T-helper 17 cell (primary cell): ENCODE data around the gene ADAMTSL1. TPM values are rescaled to one million over a fixed set of nuclear protein-coding genes. Genes with fewer than 3 reads are reported as not detected.

ENCODE experiments used
- ATAC-seq: fragments of 150-1000 bp; cut with Tn5 transposase; 2 replicates; pipeline ENCODE4 v1.10.0; 2021; ENCODE audit warnings: mild to moderate bottlenecking, moderate library complexity
- DNase-seq, 3 donors: peaks; one replicate each; pipeline versions ENCODE4 v3.0.0 to v3.0.0-alpha.2; 2020 to 2021
- H3K9me3 ChIP-seq: one replicate; pipeline ENCODE4 v1.7.0; 2013; ENCODE audit warnings: low read length, mild to moderate bottlenecking; ENCODE audit not compliant: control insufficient read depth, poor library complexity, severe bottlenecking
- H3K27ac Mint-ChIP-seq: one replicate; pipeline ENCODE4 v1.8.0; 2022; ENCODE audit warnings: mild to moderate bottlenecking, moderate library complexity, mixed read lengths
- H3K27me3 Mint-ChIP-seq: one replicate; pipeline ENCODE4 v1.8.0; 2022; ENCODE audit warnings: mixed read lengths
- H3K36me3 Mint-ChIP-seq: one replicate; pipeline ENCODE4 v1.8.0; 2022; ENCODE audit warnings: low read depth, mixed read lengths
- H3K4me1 Mint-ChIP-seq: one replicate; pipeline ENCODE4 v1.8.0; 2022; ENCODE audit warnings: mild to moderate bottlenecking, mixed read lengths
- H3K4me3 Mint-ChIP-seq: one replicate; pipeline ENCODE4 v1.8.0; 2022; ENCODE audit warnings: mild to moderate bottlenecking, moderate library complexity, mixed read lengths
- total RNA-seq, 4 donors: library from RNA in 2 of 4; stranded (reverse) in 2 of 4; gene quantifications; one replicate each; pipeline ENCODE4 v1.2.3 and lab custom pipeline; 2022 to 2026

ADAMTSL1 gene
- total RNA-seq, 2 donors from 2014 or later = not detected

- Mint-ChIP-seq H3K27ac (no peak overlapping the region), H3K27me3 (peaks cover 17% of the 10 kb centered on the region), H3K36me3 (no peaks in the 10 kb centered on the region), H3K4me1 (no peaks in the 10 kb centered on the region), H3K4me3 (no peak overlapping the region)
- no peaks in the 10 kb centered on the region for H3K9me3 ChIP-seq
- no peak for DNase-seq
- no peak for ATAC-seq
Measured at GRCh38 chr9:18771011-18771410, 297.1 kb downstream of the ADAMTSL1 start.

DNA sequence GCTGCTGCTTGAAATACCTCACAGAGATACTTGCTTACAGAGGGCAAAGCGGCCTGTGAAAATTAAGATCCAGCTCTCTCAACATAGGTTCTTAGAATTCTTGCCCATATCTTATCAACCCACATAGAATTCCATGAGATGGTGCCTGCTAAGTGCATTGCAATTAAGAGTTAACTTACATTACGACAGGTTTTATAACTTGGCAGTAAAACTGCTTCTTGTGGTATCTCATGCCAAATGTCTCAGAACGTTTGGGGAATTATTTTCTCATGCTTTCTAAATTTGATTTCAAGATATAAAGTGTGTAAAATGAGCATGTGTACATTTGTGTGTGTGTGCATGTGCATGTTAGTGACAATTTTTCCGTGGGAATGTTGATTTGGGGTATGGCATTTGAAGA is 297.8 kb downstream of the ADAMTSL1 start:
- ATAC-seq (no peak), DNase-seq (no peak)
- Mint-ChIP-seq H3K4me3 (no peak overlapping the region), H3K27me3 (peaks cover 16% of the 10 kb centered on the region), H3K27ac (no peak overlapping the region), H3K4me1 (no peaks in the 10 kb centered on the region), H3K36me3 (no peaks in the 10 kb centered on the region)
- no peaks in the 10 kb centered on the region for H3K9me3 ChIP-seq

- H3K27me3 Mint-ChIP-seq = peaks cover 40% of the 10 kb centered on the region
- ATAC-seq = no peak
- H3K36me3 Mint-ChIP-seq = no peaks in the 10 kb centered on the region
- no peak overlapping the region for H3K4me3 Mint-ChIP-seq
- no peaks in the 10 kb centered on the region for H3K9me3 ChIP-seq
- H3K4me1 Mint-ChIP-seq = no peaks in the 10 kb centered on the region
- DNase-seq = no peak
- H3K27ac Mint-ChIP-seq = no peak overlapping the region
Measured at GRCh38 chr9:18775241-18775640, 301.3 kb downstream of the ADAMTSL1 start.

DNA sequence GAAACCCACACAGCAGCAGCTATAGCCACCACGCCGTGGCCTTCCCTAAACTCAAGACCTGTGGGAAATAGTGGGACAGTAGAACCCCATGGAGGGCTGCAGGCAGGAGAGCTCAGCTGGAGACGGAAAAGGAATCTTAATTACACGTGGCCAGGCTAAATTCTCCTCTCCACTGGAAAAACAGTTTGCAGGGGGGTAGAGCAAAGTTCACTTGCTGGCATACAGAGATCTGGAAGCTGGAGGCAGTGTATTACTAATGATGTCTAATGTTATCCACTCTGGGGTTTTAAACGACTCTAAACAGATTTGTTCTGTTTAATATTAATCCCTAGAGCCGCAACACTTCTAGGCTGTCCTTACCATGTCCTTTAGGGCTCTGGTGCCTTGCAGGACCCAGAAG is 302.0 kb downstream of the ADAMTSL1 start:
- H3K36me3 Mint-ChIP-seq = no peaks in the 10 kb centered on the region
- ATAC-seq (no peak), DNase-seq (no peak)
- no peaks in the 10 kb centered on the region for H3K9me3 ChIP-seq
- peaks cover 37% of the 10 kb centered on the region for H3K27me3 Mint-ChIP-seq
- H3K4me1 Mint-ChIP-seq = no peaks in the 10 kb centered on the region
- H3K4me3 Mint-ChIP-seq = no peak overlapping the region
- no peak overlapping the region for H3K27ac Mint-ChIP-seq

DNA sequence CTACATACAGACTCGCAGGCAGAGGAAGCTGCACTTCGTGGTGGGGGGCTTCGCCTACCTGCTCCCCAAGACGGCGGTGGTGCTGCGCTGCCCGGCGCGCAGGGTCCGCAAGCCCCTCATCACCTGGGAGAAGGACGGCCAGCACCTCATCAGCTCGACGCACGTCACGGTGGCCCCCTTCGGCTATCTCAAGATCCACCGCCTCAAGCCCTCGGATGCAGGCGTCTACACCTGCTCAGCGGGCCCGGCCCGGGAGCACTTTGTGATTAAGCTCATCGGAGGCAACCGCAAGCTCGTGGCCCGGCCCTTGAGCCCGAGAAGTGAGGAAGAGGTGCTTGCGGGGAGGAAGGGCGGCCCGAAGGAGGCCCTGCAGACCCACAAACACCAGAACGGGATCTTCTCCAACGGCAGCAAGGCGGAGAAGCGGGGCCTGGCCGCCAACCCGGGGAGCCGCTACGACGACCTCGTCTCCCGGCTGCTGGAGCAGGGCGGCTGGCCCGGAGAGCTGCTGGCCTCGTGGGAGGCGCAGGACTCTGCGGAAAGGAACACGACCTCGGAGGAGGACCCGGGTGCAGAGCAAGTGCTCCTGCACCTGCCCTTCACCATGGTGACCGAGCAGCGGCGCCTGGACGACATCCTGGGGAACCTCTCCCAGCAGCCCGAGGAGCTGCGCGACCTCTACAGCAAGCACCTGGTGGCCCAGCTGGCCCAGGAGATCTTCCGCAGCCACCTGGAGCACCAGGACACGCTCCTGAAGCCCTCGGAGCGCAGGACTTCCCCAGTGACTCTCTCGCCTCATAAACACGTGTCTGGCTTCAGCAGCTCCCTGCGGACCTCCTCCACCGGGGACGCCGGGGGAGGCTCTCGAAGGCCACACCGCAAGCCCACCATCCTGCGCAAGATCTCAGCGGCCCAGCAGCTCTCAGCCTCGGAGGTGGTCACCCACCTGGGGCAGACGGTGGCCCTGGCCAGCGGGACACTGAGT is 303.2 kb downstream of the ADAMTSL1 start:
- no peaks in the 10 kb centered on the region for H3K4me1 Mint-ChIP-seq
- peaks cover 40% of the 10 kb centered on the region for H3K27me3 Mint-ChIP-seq
- no peak overlapping the region for H3K4me3 Mint-ChIP-seq
- DNase-seq (no peak), ATAC-seq (no peak)
- no peaks in the 10 kb centered on the region for H3K9me3 ChIP-seq
- no peak overlapping the region for H3K27ac Mint-ChIP-seq
- H3K36me3 Mint-ChIP-seq = no peaks in the 10 kb centered on the region

GRCh38 chr9:18778147-18778546 is 304.2 kb downstream of the ADAMTSL1 start:
- DNase-seq (no peak), ATAC-seq (no peak)
- no peaks in the 10 kb centered on the region for H3K9me3 ChIP-seq
- H3K27me3 Mint-ChIP-seq = peaks cover 46% of the 10 kb centered on the region
- H3K4me3 Mint-ChIP-seq = no peak overlapping the region
- no peaks in the 10 kb centered on the region for H3K36me3 Mint-ChIP-seq
- no peaks in the 10 kb centered on the region for H3K4me1 Mint-ChIP-seq
- H3K27ac Mint-ChIP-seq = no peak overlapping the region

GRCh38 chr9:18778846-18779245 is 304.9 kb downstream of the ADAMTSL1 start:
- H3K4me3 Mint-ChIP-seq = no peak overlapping the region
- ATAC-seq (no peak), DNase-seq (no peak)
- H3K27me3 Mint-ChIP-seq = peaks cover 48% of the 10 kb centered on the region
- H3K9me3 ChIP-seq = no peaks in the 10 kb centered on the region
- H3K27ac Mint-ChIP-seq = no peak overlapping the region
- H3K36me3 Mint-ChIP-seq = no peaks in the 10 kb centered on the region
- H3K4me1 Mint-ChIP-seq = no peaks in the 10 kb centered on the region

GRCh38 chr9:18783909-18784308 is 310.0 kb downstream of the ADAMTSL1 start:
- DNase-seq (no peak), ATAC-seq (no peak)
- H3K9me3 ChIP-seq = no peaks in the 10 kb centered on the region
- Mint-ChIP-seq H3K4me1 (no peaks in the 10 kb centered on the region), H3K36me3 (no peaks in the 10 kb centered on the region), H3K27ac (no peak overlapping the region), H3K4me3 (no peak overlapping the region), H3K27me3 (peaks cover 42% of the 10 kb centered on the region)

DNA sequence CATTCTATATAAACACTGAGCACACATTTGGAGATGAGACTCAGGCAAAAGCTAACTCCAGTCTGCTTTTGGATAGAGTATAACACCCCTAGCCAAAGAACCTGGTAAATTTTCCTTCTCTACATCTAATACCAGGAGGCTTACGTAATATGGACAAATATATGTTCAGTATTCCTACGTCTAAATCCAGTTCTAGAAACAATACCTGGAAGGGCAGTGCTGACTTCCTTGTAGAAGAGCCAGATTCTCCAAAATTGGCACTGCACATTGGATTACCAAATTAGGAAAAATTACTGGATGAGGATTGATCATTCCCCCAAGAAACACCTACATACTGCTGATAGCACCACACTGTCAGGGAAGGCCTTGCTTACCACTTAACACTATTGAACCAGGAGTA is 311.7 kb downstream of the ADAMTSL1 start:
- Mint-ChIP-seq H3K27me3 (peaks cover 33% of the 10 kb centered on the region), H3K36me3 (no peaks in the 10 kb centered on the region), H3K4me3 (no peak overlapping the region), H3K27ac (no peak overlapping the region), H3K4me1 (no peaks in the 10 kb centered on the region)
- DNase-seq (no peak), ATAC-seq (no peak)
- H3K9me3 ChIP-seq = no peaks in the 10 kb centered on the region

DNA sequence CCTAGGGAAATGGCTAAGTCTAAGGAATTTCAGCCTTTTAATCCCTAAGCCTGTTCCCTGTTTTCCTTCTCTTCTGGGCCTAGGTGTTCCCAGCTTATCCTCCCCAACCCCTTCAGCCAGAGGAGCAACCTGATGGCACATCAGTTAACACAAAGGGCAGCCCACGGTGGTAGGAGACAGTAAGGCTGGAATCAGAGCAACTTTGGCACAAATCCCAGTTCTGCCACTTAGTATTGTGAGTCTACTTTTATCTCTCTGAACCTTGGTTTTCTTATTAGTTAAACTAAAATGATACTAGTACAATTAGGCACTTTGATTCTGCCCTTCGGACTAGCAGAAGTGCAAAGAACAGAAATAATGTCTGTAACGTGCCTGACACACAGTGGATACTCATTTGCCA is 312.2 kb downstream of the ADAMTSL1 start:
- no peaks in the 10 kb centered on the region for H3K9me3 ChIP-seq
- no peak overlapping the region for H3K27ac Mint-ChIP-seq
- ATAC-seq (no peak), DNase-seq (no peak)
- H3K4me1 Mint-ChIP-seq = no peaks in the 10 kb centered on the region
- no peak overlapping the region for H3K4me3 Mint-ChIP-seq
- no peaks in the 10 kb centered on the region for H3K36me3 Mint-ChIP-seq
- H3K27me3 Mint-ChIP-seq = peaks cover 28% of the 10 kb centered on the region

DNA sequence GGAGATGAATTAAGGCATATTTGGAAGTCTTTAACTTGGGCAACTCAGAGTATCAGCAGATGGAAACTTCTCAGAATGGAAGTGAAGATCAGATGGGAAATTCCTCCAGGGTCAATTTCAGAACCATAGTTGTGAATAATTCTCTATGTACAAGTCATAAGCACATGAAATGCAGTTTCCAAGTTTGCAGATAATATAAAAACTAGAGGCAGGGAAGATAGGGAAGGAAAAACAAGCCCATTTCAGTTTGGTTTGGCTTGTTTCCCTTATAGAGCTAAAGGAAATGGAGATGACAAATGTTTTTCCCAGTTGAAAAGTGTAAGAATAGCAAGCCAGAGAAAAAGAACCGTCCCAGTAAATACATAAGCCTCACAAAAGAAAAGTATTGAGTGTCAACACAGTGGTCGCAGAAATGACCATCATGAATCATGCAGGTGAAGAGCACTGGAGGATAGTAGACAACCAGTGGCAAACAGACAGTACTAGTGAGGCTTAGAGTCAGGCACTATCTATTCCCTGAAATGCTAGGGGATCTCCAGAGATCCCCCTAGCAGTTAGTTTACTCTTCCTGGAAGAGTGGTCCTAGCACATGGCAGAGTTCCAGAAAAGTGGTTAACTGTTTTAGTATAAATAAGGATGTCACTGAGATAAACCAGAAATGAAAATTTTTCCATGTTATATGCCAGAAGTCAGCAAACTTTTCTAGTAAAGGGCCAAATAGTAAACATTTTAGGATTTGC is 313.1 kb downstream of the ADAMTSL1 start:
- Mint-ChIP-seq H3K27ac (no peak overlapping the region), H3K27me3 (peaks cover 23% of the 10 kb centered on the region), H3K4me1 (no peaks in the 10 kb centered on the region), H3K36me3 (no peaks in the 10 kb centered on the region), H3K4me3 (no peak overlapping the region)
- ATAC-seq (no peak), DNase-seq (no peak)
- no peaks in the 10 kb centered on the region for H3K9me3 ChIP-seq

DNA sequence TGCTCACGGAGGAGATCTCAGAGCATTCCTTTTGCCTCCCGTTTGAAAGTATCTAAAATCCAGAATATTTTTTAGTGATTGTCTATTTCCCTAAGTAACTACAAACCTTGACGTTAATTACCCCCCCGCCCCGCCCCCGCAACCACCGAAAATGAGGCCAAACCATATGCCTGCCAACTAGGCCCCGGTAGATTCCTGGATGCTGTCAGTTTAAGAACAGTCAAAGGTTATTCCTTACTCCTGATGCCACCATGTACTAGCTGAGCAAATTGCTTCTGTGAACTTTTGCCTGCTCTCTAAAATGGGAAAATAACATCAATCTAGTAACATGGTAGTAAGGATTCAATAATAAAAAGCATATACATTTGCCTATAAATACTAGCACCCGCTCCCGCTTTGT is 314.3 kb downstream of the ADAMTSL1 start:
- no peaks in the 10 kb centered on the region for H3K9me3 ChIP-seq
- H3K4me1 Mint-ChIP-seq = no peaks in the 10 kb centered on the region
- ATAC-seq (no peak), DNase-seq (no peak)
- H3K36me3 Mint-ChIP-seq = no peaks in the 10 kb centered on the region
- H3K4me3 Mint-ChIP-seq = no peak overlapping the region
- peaks cover 17% of the 10 kb centered on the region for H3K27me3 Mint-ChIP-seq
- H3K27ac Mint-ChIP-seq = no peak overlapping the region

DNA sequence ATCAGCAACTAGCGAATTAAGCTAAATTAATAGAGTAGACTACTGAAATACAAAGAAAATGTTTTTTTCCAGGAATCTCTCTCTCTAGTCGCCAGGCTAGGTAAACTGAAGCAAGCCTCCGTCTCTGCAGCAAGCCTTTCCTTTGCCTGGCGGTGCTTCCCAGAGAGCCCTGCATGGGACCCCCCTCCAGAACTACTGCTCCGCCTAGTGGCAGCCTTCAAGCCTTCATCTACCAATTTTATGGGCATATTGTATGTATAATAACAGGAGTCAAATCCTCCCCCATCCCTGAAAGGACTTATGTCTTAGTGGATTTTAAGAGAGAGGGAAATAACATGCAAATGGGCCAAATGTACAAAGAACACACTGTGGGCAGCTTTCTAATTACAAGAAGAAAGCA is 317.1 kb downstream of the ADAMTSL1 start:
- H3K9me3 ChIP-seq = no peaks in the 10 kb centered on the region
- Mint-ChIP-seq H3K27me3 (peaks cover 14% of the 10 kb centered on the region), H3K4me1 (no peaks in the 10 kb centered on the region), H3K27ac (no peak overlapping the region), H3K36me3 (no peaks in the 10 kb centered on the region), H3K4me3 (no peak overlapping the region)
- DNase-seq = no peak
- ATAC-seq = no peak
